ENCODE results near the gene DDX20. TPM values are rescaled to one million over a fixed set of nuclear protein-coding genes. Genes with fewer than 3 reads are reported as not detected.

DDX20 gene
- total and polyA plus RNA-seq, 2 experiments from 2014 or later, result 11.5 to 34.0 TPM

DNA sequence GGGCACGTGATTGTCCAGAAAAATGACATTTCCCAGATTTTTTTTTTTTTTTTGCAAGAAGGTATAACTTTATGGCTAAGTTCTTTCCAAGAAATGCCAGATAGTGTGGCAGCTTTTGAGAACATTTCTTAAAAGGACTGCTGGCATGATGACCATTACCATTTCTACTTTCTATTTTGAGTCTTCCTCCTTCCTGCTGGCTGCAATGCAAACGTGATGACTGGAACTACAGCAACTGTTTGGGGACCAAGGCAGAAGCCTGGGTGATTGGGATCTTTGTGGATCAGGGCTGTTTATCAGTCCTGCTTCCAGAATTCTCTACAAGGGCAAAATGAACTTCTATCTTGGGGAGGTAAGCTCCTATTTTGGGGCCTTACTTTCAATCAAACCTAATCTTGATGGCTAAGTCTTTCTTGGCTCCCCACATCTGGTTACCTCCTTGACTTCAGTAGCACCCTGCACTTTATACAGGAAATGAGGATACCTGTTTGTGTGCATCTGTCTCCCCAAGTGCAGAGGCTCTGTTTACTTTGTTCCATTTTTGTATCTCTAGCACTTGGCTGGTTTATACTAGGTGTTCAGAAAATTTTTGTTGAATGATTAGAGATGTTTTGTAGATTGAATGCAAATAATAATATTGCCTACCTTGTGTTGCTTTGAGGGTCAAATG lies 3.7 kb upstream of the DDX20 start:
- H3K36me3 ChIP-seq, result peaks cover 2% of the 10 kb centered on the region
- TF ChIP-seq, protein P1, sequence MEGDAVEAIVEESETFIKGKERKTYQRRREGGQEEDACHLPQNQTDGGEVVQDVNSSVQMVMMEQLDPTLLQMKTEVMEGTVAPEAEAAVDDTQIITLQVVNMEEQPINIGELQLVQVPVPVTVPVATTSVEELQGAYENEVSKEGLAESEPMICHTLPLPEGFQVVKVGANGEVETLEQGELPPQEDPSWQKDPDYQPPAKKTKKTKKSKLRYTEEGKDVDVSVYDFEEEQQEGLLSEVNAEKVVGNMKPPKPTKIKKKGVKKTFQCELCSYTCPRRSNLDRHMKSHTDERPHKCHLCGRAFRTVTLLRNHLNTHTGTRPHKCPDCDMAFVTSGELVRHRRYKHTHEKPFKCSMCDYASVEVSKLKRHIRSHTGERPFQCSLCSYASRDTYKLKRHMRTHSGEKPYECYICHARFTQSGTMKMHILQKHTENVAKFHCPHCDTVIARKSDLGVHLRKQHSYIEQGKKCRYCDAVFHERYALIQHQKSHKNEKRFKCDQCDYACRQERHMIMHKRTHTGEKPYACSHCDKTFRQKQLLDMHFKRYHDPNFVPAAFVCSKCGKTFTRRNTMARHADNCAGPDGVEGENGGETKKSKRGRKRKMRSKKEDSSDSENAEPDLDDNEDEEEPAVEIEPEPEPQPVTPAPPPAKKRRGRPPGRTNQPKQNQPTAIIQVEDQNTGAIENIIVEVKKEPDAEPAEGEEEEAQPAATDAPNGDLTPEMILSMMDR (IDR thresholded peaks at IDR 0.05; ENCODE audit: low read depth, low read length), result no peak
- no peak for DNase-seq (ENCODE audit: low read depth in 1 of 2, low spot score in 1 of 2)

DNA sequence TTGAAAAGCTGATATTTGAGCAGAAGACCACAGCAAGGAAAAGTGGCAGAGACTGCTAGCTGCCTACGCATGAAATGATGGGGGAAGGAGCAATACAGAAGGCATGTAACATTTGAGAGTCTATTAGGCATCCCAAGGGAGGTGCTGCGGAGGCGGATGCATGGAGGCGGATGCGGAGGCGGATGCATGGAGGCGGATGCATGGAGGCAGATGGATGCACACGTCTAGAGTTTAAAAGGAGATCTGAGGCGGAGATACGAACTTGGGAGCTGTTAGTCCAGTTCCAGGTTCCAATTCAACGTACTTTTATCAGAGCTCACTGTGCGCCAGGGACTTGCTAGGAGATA lies 744 bp upstream of the DDX20 start:
- H3K27ac ChIP-seq, result peak overlapping the region; percentile 94
- peak; percentile 52 to 84 for DNase-seq (ENCODE audit: low read depth in 1 of 2, low spot score in 1 of 2)
- TF ChIP-seq, protein P1 (IDR thresholded peaks at IDR 0.05; ENCODE audit: low read depth, low read length), result no peak
- peaks cover 18% of the 10 kb centered on the region for H3K4me1 ChIP-seq (ENCODE audit: low read depth)
- peaks cover 10% of the 10 kb centered on the region for H3K36me3 ChIP-seq
- H3K4me3 ChIP-seq, result peak overlapping the region; percentile 70
- H3K9me3 ChIP-seq (ENCODE audit: low read depth), result no peaks in the 10 kb centered on the region
- no peaks in the 10 kb centered on the region for H3K27me3 ChIP-seq

More for the DNA sequence above, 3.7 kb upstream of the DDX20 start:
- no peak overlapping the region for H3K4me3 ChIP-seq
- H3K9me3 ChIP-seq (ENCODE audit: low read depth), result no peaks in the 10 kb centered on the region
- no peaks in the 10 kb centered on the region for H3K27me3 ChIP-seq
- H3K4me1 ChIP-seq (ENCODE audit: low read depth), result peaks cover 39% of the 10 kb centered on the region
- H3K27ac ChIP-seq, result peak overlapping the region; percentile 100

DNA sequence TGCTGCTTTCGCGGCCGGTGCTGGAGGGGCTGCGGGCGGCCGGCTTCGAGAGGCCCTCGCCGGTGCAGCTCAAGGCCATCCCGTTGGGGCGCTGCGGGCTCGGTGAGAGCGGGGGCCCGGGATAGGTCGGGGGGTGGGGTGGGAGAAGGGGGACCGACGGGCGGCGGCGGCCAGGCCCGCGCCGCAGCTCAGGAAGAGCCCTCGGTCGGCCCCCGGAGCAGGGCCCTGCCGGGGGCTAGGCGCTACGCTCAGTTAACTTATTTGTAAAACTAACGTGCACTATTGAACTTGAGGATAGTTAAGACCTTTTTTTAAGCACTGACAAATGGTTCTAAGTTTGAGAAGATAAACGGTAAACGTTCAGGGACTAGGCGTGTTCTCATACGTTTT lies 418 bp downstream of the DDX20 start:
- H3K4me3 ChIP-seq, result peak overlapping the region; percentile 70
- peak overlapping the region; percentile 94 for H3K27ac ChIP-seq
- no peak for DNase-seq (ENCODE audit: low read depth in 1 of 2, low spot score in 1 of 2)
- peaks cover 8% of the 10 kb centered on the region for H3K4me1 ChIP-seq (ENCODE audit: low read depth)
- H3K27me3 ChIP-seq, result no peaks in the 10 kb centered on the region
- peaks cover 21% of the 10 kb centered on the region for H3K36me3 ChIP-seq
- no peaks in the 10 kb centered on the region for H3K9me3 ChIP-seq (ENCODE audit: low read depth)
- TF ChIP-seq, protein P1 (IDR thresholded peaks at IDR 0.05; ENCODE audit: low read depth, low read length), result no peak

DNA sequence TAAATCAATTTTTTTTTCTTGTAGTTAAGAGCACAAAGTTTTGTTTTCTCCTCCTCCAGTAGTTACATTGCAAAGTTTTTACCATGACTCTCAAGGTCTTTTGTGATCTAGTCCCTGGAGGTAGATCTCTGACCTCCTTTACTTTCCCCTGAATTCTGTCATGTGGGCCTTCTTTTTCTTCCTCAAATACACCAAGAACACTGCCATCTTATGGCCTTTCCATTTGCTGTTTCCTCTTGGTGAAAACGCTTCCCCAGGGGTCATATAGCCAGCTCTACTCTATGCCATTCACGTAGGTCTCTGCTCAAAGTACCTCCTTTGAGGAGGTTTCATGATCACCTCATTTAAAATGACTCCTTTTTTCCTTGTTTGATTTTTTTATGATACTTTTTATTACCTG lies 2.7 kb downstream of the DDX20 start:
- no peaks in the 10 kb centered on the region for H3K9me3 ChIP-seq (ENCODE audit: low read depth)
- TF ChIP-seq, protein P1 (IDR thresholded peaks at IDR 0.05; ENCODE audit: low read depth, low read length), result peak; percentile 9
- H3K27me3 ChIP-seq, result no peaks in the 10 kb centered on the region
- peaks cover 8% of the 10 kb centered on the region for H3K4me1 ChIP-seq (ENCODE audit: low read depth)
- H3K4me3 ChIP-seq, result no peak overlapping the region
- H3K27ac ChIP-seq, result no peak overlapping the region
- H3K36me3 ChIP-seq, result peaks cover 44% of the 10 kb centered on the region
- no peak for DNase-seq (ENCODE audit: low read depth in 1 of 2, low spot score in 1 of 2)

DNA sequence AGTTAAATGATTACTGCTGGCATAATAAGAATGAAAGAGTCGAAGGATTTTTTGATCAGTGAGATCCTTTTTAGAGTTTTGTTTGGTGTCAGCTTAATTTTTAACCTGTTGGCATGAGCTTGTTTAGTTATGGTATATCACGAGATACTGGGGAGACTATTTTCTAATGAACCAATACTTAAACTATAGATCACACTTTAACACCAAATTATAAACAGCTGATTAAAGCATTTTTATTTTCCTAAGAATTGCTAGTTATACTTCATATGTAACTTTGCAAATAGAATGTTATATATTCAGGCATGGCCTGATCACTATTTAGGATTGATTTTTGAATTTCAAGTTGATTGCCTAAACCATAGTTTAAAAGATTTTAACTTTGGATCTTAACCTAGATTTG lies 6.0 kb downstream of the DDX20 start:
- peaks cover 70% of the 10 kb centered on the region for H3K36me3 ChIP-seq
- TF ChIP-seq, protein P1 (IDR thresholded peaks at IDR 0.05; ENCODE audit: low read depth, low read length), result no peak
- H3K27ac ChIP-seq, result no peak overlapping the region
- peaks cover 3% of the 10 kb centered on the region for H3K4me1 ChIP-seq (ENCODE audit: low read depth)
- H3K27me3 ChIP-seq, result no peaks in the 10 kb centered on the region
- no peaks in the 10 kb centered on the region for H3K9me3 ChIP-seq (ENCODE audit: low read depth)
- H3K4me3 ChIP-seq, result no peak overlapping the region
- DNase-seq (ENCODE audit: low read depth in 1 of 2, low spot score in 1 of 2), result no peak
